Liver (tissue), 9 donors: ENCODE measurements around the gene OVCH1. TPM values are rescaled to one million over a fixed set of nuclear protein-coding genes. Genes with fewer than 3 reads are reported as not detected.

Experiments used
- DNase-seq: peaks from one replicate; pipeline ENCODE4 v3.0.0-alpha.2; 2017; ENCODE audit warnings: low spot score
- H3K27ac ChIP-seq, 2 donors: one replicate each; pipeline ENCODE4 v1.7.0; 2013; ENCODE audit warnings: inconsistent platforms in 2 of 2, low read length in 2 of 2, control low read depth in 1 of 2, low read depth in 1 of 2, mild to moderate bottlenecking in 1 of 2
- H3K27me3 ChIP-seq, 4 donors: one replicate each; pipeline versions ENCODE4 v1.6.1 to v1.7.0; 2013; ENCODE audit warnings: low read length in 3 of 4, inconsistent platforms in 1 of 4, mild to moderate bottlenecking in 1 of 4, moderate library complexity in 1 of 4; ENCODE audit not compliant: control insufficient read depth in 4 of 4, insufficient read depth in 4 of 4
- H3K36me3 ChIP-seq, 4 donors: one replicate each; pipeline versions ENCODE4 v1.6.1 to v1.7.0; 2013; ENCODE audit warnings: low read length in 3 of 4, mild to moderate bottlenecking in 3 of 4, low read depth in 1 of 4, moderate library complexity in 1 of 4; ENCODE audit not compliant: control insufficient read depth in 4 of 4, insufficient read depth in 3 of 4
- H3K4me1 ChIP-seq, 4 donors: one replicate each; pipeline versions ENCODE4 v1.6.1 to v1.7.0; 2013; ENCODE audit warnings: low read length in 3 of 4, mild to moderate bottlenecking in 3 of 4, moderate library complexity in 1 of 4; ENCODE audit not compliant: control insufficient read depth in 4 of 4, insufficient read depth in 4 of 4
- H3K4me3 ChIP-seq, 3 donors: one replicate each; pipeline versions ENCODE4 v1.6.1 to v1.7.0; 2013; ENCODE audit warnings: low read length in 3 of 3, control low read depth in 1 of 3, low read depth in 1 of 3, mild to moderate bottlenecking in 1 of 3
- H3K9ac ChIP-seq, 2 donors: one replicate each; pipeline ENCODE4 v1.7.0; 2013; ENCODE audit warnings: low read length in 2 of 2, mild to moderate bottlenecking in 2 of 2, moderate library complexity in 2 of 2, control low read depth in 1 of 2, low read depth in 1 of 2
- H3K9me3 ChIP-seq, 4 donors: one replicate each; pipeline versions ENCODE4 v1.6.1 to v1.7.0; 2013; ENCODE audit warnings: low read length in 3 of 4; ENCODE audit not compliant: control insufficient read depth in 4 of 4
- ATF3 ChIP-seq: IDR thresholded peaks from 2 replicates; pipeline ENCODE4 v1.6.1; 2016; ENCODE audit warnings: antibody characterized with exemption
- EGR1 ChIP-seq, 2 donors: IDR thresholded peaks; 2 replicates each; pipeline ENCODE4 v1.6.1; 2016 to 2018; ENCODE audit warnings: antibody characterized with exemption in 2 of 2, low read depth in 2 of 2
- FOXA1 ChIP-seq: IDR thresholded peaks from 2 replicates; pipeline ENCODE4 v1.6.1; 2016; ENCODE audit warnings: antibody characterized with exemption
- FOXA2 ChIP-seq: IDR thresholded peaks from 2 replicates; pipeline ENCODE4 v1.6.1; 2016; ENCODE audit warnings: antibody characterized with exemption
- GABPA ChIP-seq, 2 donors: IDR thresholded peaks in 1 of 2; conservative IDR thresholded peaks in 1 of 2; 2 replicates each; pipeline ENCODE4 v1.6.1; 2016; ENCODE audit warnings: antibody characterized with exemption in 2 of 2, mild to moderate bottlenecking in 1 of 2, moderate library complexity in 1 of 2
- HNF4A ChIP-seq, 2 donors: conservative IDR thresholded peaks; 2 replicates each; pipeline ENCODE4 v1.6.1; 2016; ENCODE audit warnings: antibody characterized with exemption in 2 of 2, mild to moderate bottlenecking in 2 of 2
- HNF4G ChIP-seq: IDR thresholded peaks from 2 replicates; pipeline ENCODE4 v1.6.1; 2016; ENCODE audit warnings: antibody characterized with exemption
- JUND ChIP-seq, 2 donors: IDR thresholded peaks; 2 replicates each; pipeline ENCODE4 v1.6.1; 2016; ENCODE audit warnings: antibody characterized with exemption in 2 of 2
- MAX ChIP-seq: IDR thresholded peaks from 2 replicates; pipeline ENCODE4 v1.6.1; 2016; ENCODE audit warnings: antibody characterized with exemption
- NR2F2 ChIP-seq: IDR thresholded peaks from 2 replicates; pipeline ENCODE4 v1.6.1; 2016; ENCODE audit warnings: antibody characterized with exemption
- RAD21 ChIP-seq, 2 donors: IDR thresholded peaks; 2 replicates each; pipeline ENCODE4 v1.6.1; 2016; ENCODE audit warnings: antibody characterized with exemption in 2 of 2, mild to moderate bottlenecking in 2 of 2
- RXRA ChIP-seq, 2 donors: IDR thresholded peaks; 2 replicates each; pipeline ENCODE4 v1.6.1; 2017 to 2018; ENCODE audit warnings: antibody characterized with exemption in 2 of 2, mild to moderate bottlenecking in 1 of 2
- SP1 ChIP-seq: IDR thresholded peaks from 2 replicates; pipeline ENCODE4 v1.6.1; 2018; ENCODE audit warnings: antibody characterized with exemption, mild to moderate bottlenecking
- TAF1 ChIP-seq: conservative IDR thresholded peaks from 2 replicates; pipeline ENCODE4 v1.6.1; 2016; ENCODE audit warnings: antibody characterized with exemption, mild to moderate bottlenecking
- YY1 ChIP-seq: IDR thresholded peaks from 2 replicates; pipeline ENCODE4 v1.6.1; 2016; ENCODE audit warnings: antibody characterized with exemption, mild to moderate bottlenecking
- ZBTB33 ChIP-seq: IDR thresholded peaks from 2 replicates; pipeline ENCODE4 v1.6.1; 2016; ENCODE audit warnings: antibody characterized with exemption
- WGBS: extraction: QIAGEN DNeasy Blood & Tissue Kit; methylation state at CpG from one replicate; pipeline ENCODE4 v1.1.7; 2013; 5-methylcytosine and 5-hydroxymethylcytosine counted together
- polyA plus RNA-seq, 2 donors: library from polyadenylated mRNA; stranded (reverse) in 1 of 2; unstranded in 1 of 2; fragments of 200-250 nt in 1 of 2; fragments of >200 nt in 1 of 2; fragmentation: Nextera tagmentation in 1 of 2; extraction: Ambion mirVana in 1 of 2; gene quantifications; one replicate each; pipeline versions ENCODE4 v1.2.1 to v1.2.3, GENCODE V29; 2013 to 2015
- total RNA-seq, 2 donors: library from RNA; depleted of rRNA; stranded (reverse); fragments of >200 nt; gene quantifications; one replicate each; pipeline ENCODE4 v1.2.3, GENCODE V29; 2014
- TF ChIP-seq, protein P1 (sequence below): fragments of 150-350 bp; IDR thresholded peaks from 2 replicates; pipeline ENCODE4 v1.5.1; 2017; ENCODE audit warnings: improper control_type of control experiment, low read depth, low read length; ENCODE audit not compliant: missing input control
- TF ChIP-seq, protein P2 (sequence below): IDR thresholded peaks from 2 replicates; pipeline ENCODE4 v1.6.1; 2016; ENCODE audit warnings: antibody characterized with exemption, mild to moderate bottlenecking
- donor health status: healthy.
- donor health status: healthy.
- donor health status: healthy.
- donor health status: healthy.
- donor health status: healthy.

Gene OVCH1
- total and polyA plus RNA-seq, 4 donors: 0.08 TPM; not detected in 3

DNA sequence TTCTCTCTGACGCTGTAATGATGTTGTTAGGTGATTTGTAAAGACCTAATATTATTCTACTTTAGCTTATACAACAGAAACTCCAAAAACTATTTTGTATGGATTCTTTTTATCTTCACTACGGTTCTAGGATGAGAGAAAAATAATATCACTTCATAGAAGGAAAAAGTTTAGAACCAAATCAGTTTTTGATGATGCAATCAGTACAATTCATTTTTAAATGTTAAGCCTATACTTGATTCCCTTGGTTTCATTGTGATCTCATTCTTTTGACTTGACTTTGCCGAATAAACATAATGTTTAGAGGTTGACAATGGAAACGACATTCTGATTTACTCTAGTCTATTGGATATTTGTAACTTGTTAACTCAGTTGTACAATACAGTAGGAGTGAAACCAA, 91.9 kb downstream of the OVCH1 start:
- H3K9me3 ChIP-seq: no peaks in the 10 kb centered on the region
- DNase-seq: no peak
- TF ChIP-seq EGR1 (IDR thresholded peaks at IDR 0.05; ENCODE audit: low read depth in 2 of 2): no peak
- TF ChIP-seq RXRA (IDR thresholded peaks at IDR 0.05): no peak
- no peak for TF ChIP-seq ZBTB33
- TF ChIP-seq HNF4G: no peak
- TF ChIP-seq NR2F2: no peak
- no peak for TF ChIP-seq SP1
- TF ChIP-seq, protein P1, sequence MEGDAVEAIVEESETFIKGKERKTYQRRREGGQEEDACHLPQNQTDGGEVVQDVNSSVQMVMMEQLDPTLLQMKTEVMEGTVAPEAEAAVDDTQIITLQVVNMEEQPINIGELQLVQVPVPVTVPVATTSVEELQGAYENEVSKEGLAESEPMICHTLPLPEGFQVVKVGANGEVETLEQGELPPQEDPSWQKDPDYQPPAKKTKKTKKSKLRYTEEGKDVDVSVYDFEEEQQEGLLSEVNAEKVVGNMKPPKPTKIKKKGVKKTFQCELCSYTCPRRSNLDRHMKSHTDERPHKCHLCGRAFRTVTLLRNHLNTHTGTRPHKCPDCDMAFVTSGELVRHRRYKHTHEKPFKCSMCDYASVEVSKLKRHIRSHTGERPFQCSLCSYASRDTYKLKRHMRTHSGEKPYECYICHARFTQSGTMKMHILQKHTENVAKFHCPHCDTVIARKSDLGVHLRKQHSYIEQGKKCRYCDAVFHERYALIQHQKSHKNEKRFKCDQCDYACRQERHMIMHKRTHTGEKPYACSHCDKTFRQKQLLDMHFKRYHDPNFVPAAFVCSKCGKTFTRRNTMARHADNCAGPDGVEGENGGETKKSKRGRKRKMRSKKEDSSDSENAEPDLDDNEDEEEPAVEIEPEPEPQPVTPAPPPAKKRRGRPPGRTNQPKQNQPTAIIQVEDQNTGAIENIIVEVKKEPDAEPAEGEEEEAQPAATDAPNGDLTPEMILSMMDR: no peak
- TF ChIP-seq, protein P2, sequence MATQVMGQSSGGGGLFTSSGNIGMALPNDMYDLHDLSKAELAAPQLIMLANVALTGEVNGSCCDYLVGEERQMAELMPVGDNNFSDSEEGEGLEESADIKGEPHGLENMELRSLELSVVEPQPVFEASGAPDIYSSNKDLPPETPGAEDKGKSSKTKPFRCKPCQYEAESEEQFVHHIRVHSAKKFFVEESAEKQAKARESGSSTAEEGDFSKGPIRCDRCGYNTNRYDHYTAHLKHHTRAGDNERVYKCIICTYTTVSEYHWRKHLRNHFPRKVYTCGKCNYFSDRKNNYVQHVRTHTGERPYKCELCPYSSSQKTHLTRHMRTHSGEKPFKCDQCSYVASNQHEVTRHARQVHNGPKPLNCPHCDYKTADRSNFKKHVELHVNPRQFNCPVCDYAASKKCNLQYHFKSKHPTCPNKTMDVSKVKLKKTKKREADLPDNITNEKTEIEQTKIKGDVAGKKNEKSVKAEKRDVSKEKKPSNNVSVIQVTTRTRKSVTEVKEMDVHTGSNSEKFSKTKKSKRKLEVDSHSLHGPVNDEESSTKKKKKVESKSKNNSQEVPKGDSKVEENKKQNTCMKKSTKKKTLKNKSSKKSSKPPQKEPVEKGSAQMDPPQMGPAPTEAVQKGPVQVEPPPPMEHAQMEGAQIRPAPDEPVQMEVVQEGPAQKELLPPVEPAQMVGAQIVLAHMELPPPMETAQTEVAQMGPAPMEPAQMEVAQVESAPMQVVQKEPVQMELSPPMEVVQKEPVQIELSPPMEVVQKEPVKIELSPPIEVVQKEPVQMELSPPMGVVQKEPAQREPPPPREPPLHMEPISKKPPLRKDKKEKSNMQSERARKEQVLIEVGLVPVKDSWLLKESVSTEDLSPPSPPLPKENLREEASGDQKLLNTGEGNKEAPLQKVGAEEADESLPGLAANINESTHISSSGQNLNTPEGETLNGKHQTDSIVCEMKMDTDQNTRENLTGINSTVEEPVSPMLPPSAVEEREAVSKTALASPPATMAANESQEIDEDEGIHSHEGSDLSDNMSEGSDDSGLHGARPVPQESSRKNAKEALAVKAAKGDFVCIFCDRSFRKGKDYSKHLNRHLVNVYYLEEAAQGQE: no peak
- TF ChIP-seq ATF3: no peak
- TF ChIP-seq MAX: no peak
- no peak for TF ChIP-seq GABPA (IDR thresholded peaks at IDR 0.05 in 1 of 2, conservative IDR thresholded peaks at IDR 0.05 in 1 of 2)
- TF ChIP-seq FOXA2: no peak
- no peak for TF ChIP-seq JUND (IDR thresholded peaks at IDR 0.05)
- TF ChIP-seq HNF4A (conservative IDR thresholded peaks at IDR 0.05): no peak
- no peak for TF ChIP-seq YY1
- TF ChIP-seq FOXA1: no peak
- no peak overlapping the region for H3K9ac ChIP-seq
- 54% methylated on average over 4 of the region's 4 CpGs for WGBS
- H3K27ac ChIP-seq: no peak overlapping the region
- H3K27me3 ChIP-seq: no peaks in the 10 kb centered on the region
- no peak overlapping the region for H3K4me3 ChIP-seq
- no peaks in the 10 kb centered on the region for H3K36me3 ChIP-seq
- no peaks in the 10 kb centered on the region for H3K4me1 ChIP-seq

- no peak overlapping the region for H3K4me3 ChIP-seq
- H3K27ac ChIP-seq: no peak overlapping the region
- H3K9ac ChIP-seq: no peak overlapping the region
- DNase-seq: no peak
- no peaks in the 10 kb centered on the region for H3K27me3 ChIP-seq
- WGBS: 63% methylated on average over 4 of the region's 4 CpGs
- H3K36me3 ChIP-seq: no peaks in the 10 kb centered on the region
- no peaks in the 10 kb centered on the region for H3K9me3 ChIP-seq
- H3K4me1 ChIP-seq: no peaks in the 10 kb centered on the region
- TF ChIP-seq FOXA1 (no peak), MAX (no peak), RXRA (IDR thresholded peaks at IDR 0.05) (no peak), YY1 (no peak), TAF1 (no peak), ZBTB33 (no peak), SP1 (no peak), RAD21 (IDR thresholded peaks at IDR 0.05) (no peak), HNF4G (no peak), ATF3 (no peak), JUND (IDR thresholded peaks at IDR 0.05) (no peak), GABPA (IDR thresholded peaks at IDR 0.05 in 1 of 2, conservative IDR thresholded peaks at IDR 0.05 in 1 of 2) (no peak), HNF4A (conservative IDR thresholded peaks at IDR 0.05) (no peak), FOXA2 (no peak)
- TF ChIP-seq, protein P2: no peak
Measured at GRCh38 chr12:29403991-29404390, 93.5 kb downstream of the OVCH1 start.
